Colonic mucosa (tissue), 4 donors: Measurements from ENCODE around the gene KNSTRN. TPM values are rescaled to one million over a fixed set of nuclear protein-coding genes. Genes with fewer than 3 reads are reported as not detected.

ENCODE experiments used
- DNase-seq: peaks from one replicate; pipeline ENCODE4 v3.0.0-alpha.2; 2020
- H3K27ac ChIP-seq: fragments of 200-600 bp; one replicate; pipeline ENCODE4 v1.8.0; 2021
- H3K27me3 ChIP-seq: fragments of 200-600 bp; one replicate; pipeline ENCODE4 v1.8.0; 2021
- H3K36me3 ChIP-seq: fragments of 200-600 bp; one replicate; pipeline ENCODE4 v1.8.0; 2021
- H3K4me1 ChIP-seq: fragments of 200-600 bp; one replicate; pipeline ENCODE4 v1.8.0; 2021; ENCODE audit warnings: mild to moderate bottlenecking
- H3K4me3 ChIP-seq: fragments of 200-600 bp; one replicate; pipeline ENCODE4 v1.8.0; 2021
- H3K9ac ChIP-seq, 2 donors: one replicate each; pipeline ENCODE4 v1.7.0; 2013; ENCODE audit warnings: control low read depth in 2 of 2, low read depth in 2 of 2, low read length in 2 of 2
- H3K9me3 ChIP-seq: fragments of 200-600 bp; one replicate; pipeline ENCODE4 v1.8.0; 2021
- CTCF ChIP-seq: fragments of 200-600 bp; IDR thresholded peaks from one replicate; pipeline ENCODE4 v1.8.0; 2022; ENCODE audit warnings: antibody characterized with exemption, mild to moderate bottlenecking
- intact Hi-C: fragments of 100-400 bp; cut with DNase I; formaldehyde crosslinking; loops from one replicate; pipeline ENCODE4 v1.14.1; 2022
- total RNA-seq, 2 donors: library from RNA; stranded (reverse); fragmentation: NEBNext Ultra II Directional in 1 of 2; extraction: Animal tissue kit (Norgen Biotek cat#: 25700) in 1 of 2; gene quantifications; one replicate each; pipeline ENCODE4 v1.2.1, GENCODE V29; 2021
- donor health status: healthy.
- donor health status: DM: no; HTN: no; CAD: no.
- donor health status: DM: no; HTN: no; CAD: no.

KNSTRN gene
- total RNA-seq, 2 donors from 2014 or later, result 12.2 to 51.2 TPM

- no peak overlapping the region for H3K27ac ChIP-seq
- no peaks in the 10 kb centered on the region for H3K27me3 ChIP-seq
- no peak overlapping the region for H3K4me3 ChIP-seq
- no peak for DNase-seq
- no peak for TF ChIP-seq CTCF
- no peaks in the 10 kb centered on the region for H3K9me3 ChIP-seq
- intact Hi-C loops, result no loop called here
- no peaks in the 10 kb centered on the region for H3K36me3 ChIP-seq
- no peak overlapping the region for H3K9ac ChIP-seq
- H3K4me1 ChIP-seq, result no peaks in the 10 kb centered on the region
These were observed 15.3 kb downstream of the KNSTRN start for GRCh38 chr15:40397688-40398412.

- no peaks in the 10 kb centered on the region for H3K36me3 ChIP-seq
- H3K4me1 ChIP-seq, result no peaks in the 10 kb centered on the region
- intact Hi-C loops, result no loop called here
- no peak overlapping the region for H3K4me3 ChIP-seq
- no peaks in the 10 kb centered on the region for H3K27me3 ChIP-seq
- no peak for DNase-seq
- TF ChIP-seq CTCF, result no peak
- no peaks in the 10 kb centered on the region for H3K9me3 ChIP-seq
- no peak overlapping the region for H3K9ac ChIP-seq
- H3K27ac ChIP-seq, result no peak overlapping the region
These were observed 15.9 kb downstream of the KNSTRN start for GRCh38 chr15:40398413-40398873.

- no peak overlapping the region for H3K27ac ChIP-seq
- H3K27me3 ChIP-seq, result no peaks in the 10 kb centered on the region
- no peak overlapping the region for H3K4me3 ChIP-seq
- no peak overlapping the region for H3K9ac ChIP-seq
- H3K4me1 ChIP-seq, result no peaks in the 10 kb centered on the region
- no peaks in the 10 kb centered on the region for H3K9me3 ChIP-seq
- H3K36me3 ChIP-seq, result no peaks in the 10 kb centered on the region
- no peak for TF ChIP-seq CTCF
- intact Hi-C loops, result no loop called here
- DNase-seq, result no peak
These were observed 16.8 kb downstream of the KNSTRN start for GRCh38 chr15:40399370-40399769.

GRCh38 chr15:40405501-40406381, 23.2 kb downstream of the KNSTRN start, which contains the start of gene IVD:
IVD (plus strand) TSS chr15:40405795; CDS start chr15:40405828, 33 bp downstream.
- H3K4me3 ChIP-seq, result peak within 1 kb of the TSS; percentile 79
- peak; percentile 96 for DNase-seq
- H3K4me1 ChIP-seq, result peaks cover 5% of the 10 kb centered on the region
- H3K9me3 ChIP-seq, result no peaks in the 10 kb centered on the region
- TF ChIP-seq CTCF, result no peak
- no peaks in the 10 kb centered on the region for H3K27me3 ChIP-seq
- intact Hi-C loops, result no loop called here
- H3K27ac ChIP-seq, result peak within 1 kb of the TSS; percentile 61
- H3K36me3 ChIP-seq, result no peaks in the 10 kb centered on the region
- H3K9ac ChIP-seq, result peak within 1 kb of the TSS; percentile 77 to 91

GRCh38 chr15:40407330-40407990, 24.9 kb downstream of the KNSTRN start:
- no peaks in the 10 kb centered on the region for H3K27me3 ChIP-seq
- H3K4me1 ChIP-seq, result peaks cover 5% of the 10 kb centered on the region
- H3K27ac ChIP-seq, result no peak overlapping the region
- H3K4me3 ChIP-seq, result no peak overlapping the region
- H3K9me3 ChIP-seq, result no peaks in the 10 kb centered on the region
- DNase-seq, result no peak
- H3K9ac ChIP-seq, result no peak overlapping the region
- no peak for TF ChIP-seq CTCF
- H3K36me3 ChIP-seq, result peaks cover 8% of the 10 kb centered on the region
- intact Hi-C loops, result no loop called here
